Ovary (tissue), 9 donors: ENCODE measurements around the gene ZNF236. TPM values are rescaled to one million over a fixed set of nuclear protein-coding genes. Genes with fewer than 3 reads are reported as not detected.

ENCODE experiments used
- DNase-seq, 5 donors: peaks; one replicate each; pipeline ENCODE4 v3.0.0-alpha.2; 2019 to 2020
- H3K27ac ChIP-seq, 2 donors: fragments of 200-600 bp; one replicate each; pipeline versions ENCODE4 v1.5.1 to v1.8.0; 2019 to 2022
- H3K27me3 ChIP-seq: fragments of 200-600 bp; one replicate; pipeline ENCODE4 v1.8.0; 2022
- H3K36me3 ChIP-seq: fragments of 200-600 bp; sonication (generic); one replicate; pipeline ENCODE4 v1.5.1; 2019
- H3K4me1 ChIP-seq: one replicate; pipeline ENCODE4 v1.8.1; 2013; ENCODE audit warnings: mild to moderate bottlenecking, moderate library complexity; ENCODE audit not compliant: insufficient read depth
- H3K4me3 ChIP-seq: fragments of 200-600 bp; sonication (generic); one replicate; pipeline ENCODE4 v1.5.1; 2017
- H3K9me3 ChIP-seq, 2 donors: fragments of 200-600 bp in 1 of 2; sonication (generic) in 1 of 2; one replicate each; pipeline versions ENCODE4 v1.5.1 to v1.8.1; 2013 to 2019; ENCODE audit warnings: mild to moderate bottlenecking in 1 of 2, moderate library complexity in 1 of 2
- CTCF ChIP-seq, 3 donors: fragments of 450-650 bp in 2 of 3; fragments of 200-600 bp in 1 of 3; IDR thresholded peaks; one replicate each; pipeline versions ENCODE4 v1.5.1 to v1.8.0; 2016 to 2022; ENCODE audit warnings: antibody characterized with exemption in 3 of 3, mild to moderate bottlenecking in 1 of 3
- EP300 ChIP-seq: sonication (generic); formaldehyde crosslinking; IDR thresholded peaks from one replicate; pipeline ENCODE4 v1.6.1; 2017; ENCODE audit warnings: antibody characterized with exemption
- POLR2A ChIP-seq: fragments of 450-650 bp; IDR thresholded peaks from one replicate; pipeline ENCODE4 v1.6.1; 2017; ENCODE audit warnings: antibody characterized with exemption, mild to moderate bottlenecking, moderate library complexity
- WGBS, 3 donors: extraction: QIAGEN DNeasy Blood & Tissue Kit in 1 of 3; methylation state at CpG; one replicate each; pipeline versions ENCODE4 v1.1.5 to v1.1.7; 2013 to 2017; 5-methylcytosine and 5-hydroxymethylcytosine counted together
- intact Hi-C, 4 donors: fragments of 100-400 bp; cut with DNase I; formaldehyde crosslinking; loops; one replicate each; pipeline versions ENCODE4 v1.11.0 to v1.15.1; 2022 to 2023
- polyA plus RNA-seq, 2 donors: library from polyadenylated mRNA; stranded (reverse); fragments of 200-250 nt in 1 of 2; fragments of 350-450 nt in 1 of 2; fragmentation: Illumina TruSeq in 1 of 2; extraction: RNeasy Lipid Tissue Mini Kit (QIAGEN cat#74804) in 1 of 2; gene quantifications; one replicate each; pipeline ENCODE4 v1.2.3, GENCODE V29; 2013 to 2014
- total RNA-seq, 7 donors: library from RNA; depleted of rRNA in 2 of 7; stranded (reverse); fragments of >200 nt in 2 of 7; fragmentation: NEBNext Ultra II Directional in 3 of 7; extraction: Animal tissue kit (Norgen Biotek cat#: 25700) in 3 of 7; gene quantifications; one replicate each; pipeline versions ENCODE4 v1.1.0 to v1.2.4, GENCODE V29; 2016 to 2023
- donor health status: DM: no; HTN: no; CAD: no; lungs with moderate emphysema.
- donor health status: DM: no; HTN: no; CAD: no.
- donor health status: Bipolar disorder and iron deficiency.
- donor health status: DM: yes; HTN: yes; CAD: no.
- donor health status: DM: no; HTN: no; CAD: no.
- donor health status: DM: yes; HTN: yes; CAD: no.

ZNF236 gene
- total and polyA plus RNA-seq, 9 donors = 3.9 to 30.3 (median 24.1) TPM

- DNase-seq = no peak
- Histone ChIP-seq H3K27me3 (no peaks in the 10 kb centered on the region), H3K4me1 (peaks cover 6% of the 10 kb centered on the region), H3K4me3 (no peak overlapping the region), H3K27ac (no peak overlapping the region), H3K36me3 (no peaks in the 10 kb centered on the region), H3K9me3 (no peaks in the 10 kb centered on the region)
- intact Hi-C loops = no loop called here
- no peak for TF ChIP-seq POLR2A
- no peak for TF ChIP-seq EP300
- TF ChIP-seq CTCF (IDR thresholded peaks at IDR 0.05) = no peak
- WGBS, 3 donors = 96 to 97% (median 96%) methylated on average over 28 of the region's 28 CpGs
These were observed 133.3 kb downstream of the ZNF236 start for GRCh38 chr18:76955524-76956170.

- intact Hi-C loops = no loop called here
- H3K9me3 ChIP-seq = no peaks in the 10 kb centered on the region
- H3K27ac ChIP-seq = no peak overlapping the region
- TF ChIP-seq POLR2A (no peak), CTCF (IDR thresholded peaks at IDR 0.05) (no peak), EP300 (no peak)
- H3K27me3 ChIP-seq = no peaks in the 10 kb centered on the region
- peaks cover 6% of the 10 kb centered on the region for H3K4me1 ChIP-seq
- DNase-seq = no peak
- no peak overlapping the region for H3K4me3 ChIP-seq
- no peaks in the 10 kb centered on the region for H3K36me3 ChIP-seq
- WGBS, 3 donors = 88 to 93% (median 92%) methylated on average over 11 of the region's 11 CpGs
These were observed 134.3 kb downstream of the ZNF236 start for GRCh38 chr18:76956648-76957047.

GRCh38 chr18:76957384-76958355, 135.3 kb downstream of the ZNF236 start:
- no peak overlapping the region for H3K4me3 ChIP-seq
- 76 to 80% (median 76%) methylated on average over 18 of the region's 18 CpGs for WGBS, 3 donors
- no peaks in the 10 kb centered on the region for H3K36me3 ChIP-seq
- H3K9me3 ChIP-seq = no peaks in the 10 kb centered on the region
- no peak for TF ChIP-seq POLR2A
- TF ChIP-seq EP300 = no peak
- TF ChIP-seq CTCF (IDR thresholded peaks at IDR 0.05) = no peak
- intact Hi-C loops = no loop called here
- no peak overlapping the region for H3K27ac ChIP-seq
- peaks cover 6% of the 10 kb centered on the region for H3K4me1 ChIP-seq
- H3K27me3 ChIP-seq = no peaks in the 10 kb centered on the region
- no peak for DNase-seq

- no peaks in the 10 kb centered on the region for H3K27me3 ChIP-seq
- H3K4me1 ChIP-seq = peaks cover 2% of the 10 kb centered on the region
- H3K4me3 ChIP-seq = no peak overlapping the region
- DNase-seq = no peak
- intact Hi-C loops = no loop called here
- H3K27ac ChIP-seq = no peak overlapping the region
- 66 to 74% (median 70%) methylated on average over 16 of the region's 16 CpGs for WGBS, 3 donors
- no peaks in the 10 kb centered on the region for H3K9me3 ChIP-seq
- H3K36me3 ChIP-seq = no peaks in the 10 kb centered on the region
- TF ChIP-seq CTCF (IDR thresholded peaks at IDR 0.05) (no peak), POLR2A (no peak), EP300 (no peak)
These were observed 136.5 kb downstream of the ZNF236 start for GRCh38 chr18:76958692-76959341.
